GM12878 (cell line): ENCODE results near the gene GDAP1L1. TPM values are rescaled to one million over a fixed set of nuclear protein-coding genes. Genes with fewer than 3 reads are reported as not detected.

Experiments
- ATAC-seq: fragments of 200-7000 bp; cut with Tn5 transposase; 3 replicates; pipeline ENCODE4 v1.9.1; 2020; ENCODE audit warnings: mild to moderate bottlenecking, moderate library complexity
- BruUV-seq: library from RNA; stranded (reverse); fragments of 400-500 nt; replicated peaks from 2 replicates; lab custom pipeline; 2021; lab: Mats Ljungman, UMichigan
- CTCF ChIA-PET: fragments of 300-600 bp; sonication (Branson Sonifier 250); formaldehyde crosslinking; extraction: SDS; loops from one replicate; lab custom pipeline; 2021; ENCODE audit warnings: inconsistent platforms; lab: Yijun Ruan, JAX
- POLR2A ChIA-PET: fragments of 350-600 bp; formaldehyde crosslinking; extraction: SDS; loops from one replicate; lab custom pipeline; 2021; ENCODE audit warnings: inconsistent platforms; lab: Charles Lee
- RAD21 ChIA-PET: fragments of 300-600 bp; sonication (Branson Sonifier 250); formaldehyde crosslinking; loops from one replicate; lab custom pipeline; 2023; ENCODE audit warnings: antibody characterized with exemption; ENCODE audit not compliant: unreplicated experiment; lab: Charles Lee
- SMC1A ChIA-PET: fragments of 300-600 bp; sonication (Branson Sonifier 250); formaldehyde crosslinking; loops from one replicate; lab custom pipeline; 2023; ENCODE audit not compliant: unreplicated experiment, uncharacterized antibody; lab: Charles Lee
- DNase-seq: peaks from one replicate; pipeline ENCODE4 v3.0.0-alpha.2; 2011; ENCODE audit warnings: low read depth, low spot score
- FAIRE-seq: peaks from 3 replicates; lab custom pipeline; 2011; peaks lifted over from hg19 to GRCh38; lab: Jason Lieb, UNC
- H2AFZ ChIP-seq: 2 replicates; pipeline ENCODE4 v1.6.0; 2011; ENCODE audit warnings: low read depth, low read length, control low read depth; ENCODE audit not compliant: control insufficient read depth
- H3K27ac ChIP-seq: 2 replicates; pipeline ENCODE4 v1.5.1; 2011; ENCODE audit warnings: control low read depth; ENCODE audit not compliant: control insufficient read depth, insufficient read depth
- H3K27me3 ChIP-seq, 2 experiments: replicated peaks in 1 of 2; 2 replicates each; pipeline versions ENCODE4 v1.6.0 to v1.6.1; 2011; ENCODE audit warnings: low read length in 1 of 2; ENCODE audit not compliant: control insufficient read depth in 2 of 2, insufficient read depth in 2 of 2
- H3K36me3 ChIP-seq, 2 experiments: 2 replicates each; pipeline ENCODE4 v1.5.1; 2011; ENCODE audit warnings: low read length in 1 of 2; ENCODE audit not compliant: control insufficient read depth in 2 of 2, insufficient read depth in 2 of 2
- H3K4me1 ChIP-seq: 2 replicates; pipeline ENCODE4 v1.6.1; 2011; ENCODE audit warnings: mild to moderate bottlenecking, low read length, moderate library complexity, mixed read lengths; ENCODE audit not compliant: control insufficient read depth, insufficient read depth
- H3K4me2 ChIP-seq: 2 replicates; pipeline ENCODE4 v1.6.0; 2011; ENCODE audit warnings: control low read depth; ENCODE audit not compliant: control insufficient read depth, insufficient read depth
- H3K4me3 ChIP-seq: fragments of 200-600 bp; sonication (generic); 2 replicates; pipeline ENCODE4 v1.5.1; 2016
- H3K79me2 ChIP-seq: 2 replicates; pipeline ENCODE4 v1.6.0; 2011; ENCODE audit warnings: low read length; ENCODE audit not compliant: control insufficient read depth, insufficient read depth
- H3K9ac ChIP-seq: 2 replicates; pipeline ENCODE4 v1.8.0; 2011; ENCODE audit warnings: low read length, control low read depth, mixed read lengths; ENCODE audit not compliant: control insufficient read depth, insufficient read depth
- H3K9me3 ChIP-seq: replicated peaks from 3 replicates; pipeline ENCODE4 v1.5.1; 2011; ENCODE audit warnings: mild to moderate bottlenecking, low read length; ENCODE audit not compliant: control insufficient read depth, insufficient read depth
- H4K20me1 ChIP-seq: 2 replicates; pipeline ENCODE4 v1.6.0; 2011; ENCODE audit not compliant: control insufficient read depth, insufficient read depth
- FOXM1 ChIP-seq: IDR thresholded peaks from 2 replicates; pipeline ENCODE4 v1.6.1; 2012; ENCODE audit warnings: low read depth, mild to moderate bottlenecking, inconsistent platforms, low read length, moderate library complexity
- LARP7 ChIP-seq: fragments of 450-650 bp; IDR thresholded peaks from 2 replicates; pipeline ENCODE4 v1.6.1; 2017; ENCODE audit warnings: mild to moderate bottlenecking
- MEF2B ChIP-seq: fragments of 450-650 bp; IDR thresholded peaks from 2 replicates; pipeline ENCODE4 v1.6.1; 2018; ENCODE audit warnings: mild to moderate bottlenecking, moderate library complexity; ENCODE audit not compliant: partially characterized antibody, poor library complexity, severe bottlenecking
- MTA3 ChIP-seq: IDR thresholded peaks from 2 replicates; pipeline ENCODE4 v1.6.1; 2012; ENCODE audit warnings: low read length, inconsistent platforms, borderline replicate concordance
- NFYB ChIP-seq: IDR thresholded peaks from 2 replicates; pipeline ENCODE4 v1.6.1; 2011; ENCODE audit warnings: low read depth, mild to moderate bottlenecking, low read length, improper control_type of control experiment, moderate library complexity; ENCODE audit not compliant: insufficient read depth
- POU2F2 ChIP-seq: IDR thresholded peaks from 3 replicates; pipeline ENCODE4 v1.6.1; 2011; ENCODE audit warnings: low read depth, mild to moderate bottlenecking, low read length, borderline replicate concordance
- TCF3 ChIP-seq: IDR thresholded peaks from 2 replicates; pipeline ENCODE4 v1.6.1; 2012; ENCODE audit warnings: low read depth, mild to moderate bottlenecking, low read length, borderline replicate concordance; ENCODE audit not compliant: insufficient read depth
- WGBS: methylation state at CpG from one replicate; pipeline ENCODE4 v1.1.6; 2016; ENCODE audit warnings: low lambda C conversion rate; ENCODE audit not compliant: insufficient replicate concordance, insufficient coverage; ENCODE audit errors: missing lambda C conversion rate; 5-methylcytosine and 5-hydroxymethylcytosine counted together
- in situ Hi-C: fragments of 300-500 bp; cut with MboI; formaldehyde crosslinking; loops from 9 replicates; pipeline ENCODE4 v1.14.3; 2018; ENCODE audit warnings: mixed read lengths
- intact Hi-C: fragments of 100-400 bp; cut with micrococcal nuclease; formaldehyde crosslinking; loops from one replicate; pipeline ENCODE4 v1.14.2; 2022; ENCODE audit not compliant: unreplicated experiment
- polyA plus RNA-seq, 11 experiments: library from polyadenylated mRNA; depleted of rRNA in 4 of 11; unstranded in 6 of 11; stranded (reverse) in 5 of 11; fragments of >200 nt; fragmentation: Nextera tagmentation in 4 of 11; fragmentation: Illumina TruSeq in 1 of 11; extraction: Ambion mirVana in 4 of 11; extraction: Trizol in 1 of 11; gene quantifications; 1 replicate in 1 of 11; 2 replicates in 10 of 11; pipeline versions ENCODE4 v1.2.1 to v1.2.3, GENCODE V29; 2011 to 2016; ENCODE audit warnings: inconsistent platforms in 2 of 11, missing spikeins in 2 of 11, low read depth in 1 of 11
- total RNA-seq, 4 experiments: library from RNA; depleted of rRNA in 3 of 4; stranded (reverse); fragments of >200 nt in 3 of 4; fragmentation: Illumina TruSeq in 1 of 4; extraction: Trizol in 1 of 4; gene quantifications; 2 replicates each; pipeline versions ENCODE4 v1.2.1 to v1.2.3, GENCODE V29; 2013 to 2021
- TF ChIP-seq, protein P1 (sequence below): IDR thresholded peaks from 2 replicates; pipeline ENCODE4 v1.6.1; 2012; ENCODE audit warnings: low read length, inconsistent platforms
- TF ChIP-seq, protein P2 (sequence below), 3 experiments: IDR thresholded peaks in 2 of 3; conservative IDR thresholded peaks in 1 of 3; 2 replicates each; pipeline ENCODE4 v1.5.1; 2011; ENCODE audit warnings: low read depth in 3 of 3, low read length in 3 of 3, mild to moderate bottlenecking in 3 of 3, control low read depth in 2 of 3, moderate library complexity in 2 of 3, inconsistent platforms in 1 of 3, mixed read lengths in 1 of 3; ENCODE audit not compliant: control insufficient read depth in 2 of 3, insufficient read depth in 1 of 3; ENCODE audit errors: extremely low read depth in 1 of 3

GDAP1L1 gene
- total and polyA plus RNA-seq, 10 of the 15 experiments (the other 5 are each of a cell fraction or from before 2014, with no cell fraction given): 0.08 to 0.38 TPM; not detected in 8

DNA sequence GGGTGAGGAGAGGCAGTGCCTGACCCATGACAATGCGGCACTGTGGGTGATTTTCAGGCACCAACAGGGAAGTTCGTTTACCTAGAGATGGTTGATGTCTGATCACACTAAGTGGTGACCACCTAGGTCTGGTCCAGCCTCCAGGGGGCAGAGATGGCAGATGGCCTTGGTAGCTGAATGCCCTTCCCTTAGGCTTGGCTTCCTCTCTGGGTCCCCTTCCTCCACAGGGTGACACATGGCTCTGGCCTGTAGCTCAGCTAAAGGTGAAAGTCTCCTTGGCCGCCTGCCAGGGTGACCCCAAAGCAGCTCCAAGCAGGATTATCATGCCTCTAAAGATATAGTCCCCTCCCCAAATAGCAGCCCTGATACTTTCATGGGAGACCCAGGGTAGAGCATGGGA lies 6.4 kb downstream of the GDAP1L1 start:
- no peak for ATAC-seq
- Histone ChIP-seq H3K27me3 (0 out of 4 replicates have a peak, but pooled peaks cover 0 to 1% of the 10 kb centered on the region in 2 experiments), H3K27ac (no peak overlapping the region), H3K9me3 (no peaks in the 10 kb centered on the region), H4K20me1 (no peaks in the 10 kb centered on the region), H3K79me2 (no peaks in the 10 kb centered on the region), H3K36me3 (no peaks in the 10 kb centered on the region), H3K4me3 (no peak overlapping the region), H3K9ac (no peak overlapping the region), H2AFZ (no peak overlapping the region), H3K4me1 (no peaks in the 10 kb centered on the region), H3K4me2 (no peak overlapping the region)
- RAD21 ChIA-PET: no interaction called here
- no peak for FAIRE-seq
- POLR2A ChIA-PET: no interaction called here
- in situ Hi-C loops (no loop called here), intact Hi-C loops (no loop called here)
- BruUV-seq: no TSS peak
- CTCF ChIA-PET: no interaction called here
- 31% methylated on average over 3 of the region's 3 CpGs for WGBS
- TF ChIP-seq, protein P1, sequence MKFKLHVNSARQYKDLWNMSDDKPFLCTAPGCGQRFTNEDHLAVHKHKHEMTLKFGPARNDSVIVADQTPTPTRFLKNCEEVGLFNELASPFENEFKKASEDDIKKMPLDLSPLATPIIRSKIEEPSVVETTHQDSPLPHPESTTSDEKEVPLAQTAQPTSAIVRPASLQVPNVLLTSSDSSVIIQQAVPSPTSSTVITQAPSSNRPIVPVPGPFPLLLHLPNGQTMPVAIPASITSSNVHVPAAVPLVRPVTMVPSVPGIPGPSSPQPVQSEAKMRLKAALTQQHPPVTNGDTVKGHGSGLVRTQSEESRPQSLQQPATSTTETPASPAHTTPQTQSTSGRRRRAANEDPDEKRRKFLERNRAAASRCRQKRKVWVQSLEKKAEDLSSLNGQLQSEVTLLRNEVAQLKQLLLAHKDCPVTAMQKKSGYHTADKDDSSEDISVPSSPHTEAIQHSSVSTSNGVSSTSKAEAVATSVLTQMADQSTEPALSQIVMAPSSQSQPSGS: no peak
- TF ChIP-seq POU2F2 (no peak), FOXM1 (no peak), NFYB (no peak), MTA3 (no peak), LARP7 (no peak), TCF3 (no peak), MEF2B (no peak)
- TF ChIP-seq, protein P2, sequence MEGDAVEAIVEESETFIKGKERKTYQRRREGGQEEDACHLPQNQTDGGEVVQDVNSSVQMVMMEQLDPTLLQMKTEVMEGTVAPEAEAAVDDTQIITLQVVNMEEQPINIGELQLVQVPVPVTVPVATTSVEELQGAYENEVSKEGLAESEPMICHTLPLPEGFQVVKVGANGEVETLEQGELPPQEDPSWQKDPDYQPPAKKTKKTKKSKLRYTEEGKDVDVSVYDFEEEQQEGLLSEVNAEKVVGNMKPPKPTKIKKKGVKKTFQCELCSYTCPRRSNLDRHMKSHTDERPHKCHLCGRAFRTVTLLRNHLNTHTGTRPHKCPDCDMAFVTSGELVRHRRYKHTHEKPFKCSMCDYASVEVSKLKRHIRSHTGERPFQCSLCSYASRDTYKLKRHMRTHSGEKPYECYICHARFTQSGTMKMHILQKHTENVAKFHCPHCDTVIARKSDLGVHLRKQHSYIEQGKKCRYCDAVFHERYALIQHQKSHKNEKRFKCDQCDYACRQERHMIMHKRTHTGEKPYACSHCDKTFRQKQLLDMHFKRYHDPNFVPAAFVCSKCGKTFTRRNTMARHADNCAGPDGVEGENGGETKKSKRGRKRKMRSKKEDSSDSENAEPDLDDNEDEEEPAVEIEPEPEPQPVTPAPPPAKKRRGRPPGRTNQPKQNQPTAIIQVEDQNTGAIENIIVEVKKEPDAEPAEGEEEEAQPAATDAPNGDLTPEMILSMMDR (IDR thresholded peaks at IDR 0.05 in 2 of 3, conservative IDR thresholded peaks at IDR 0.05 in 1 of 3; ENCODE audit: control insufficient read depth in 2 of 3, extremely low read depth in 1 of 3, insufficient read depth in 1 of 3, low read depth in 3 of 3, low read length in 3 of 3): 0 out of 6 replicates have a peak, but pooled peaks of 1 of the 3 experiments have one; percentile 3
- DNase-seq: no peak
- SMC1A ChIA-PET: no interaction called here
